Rectal smooth muscle tissue (tissue), 1 donor: ENCODE data around the gene NACC1.
"Not testable (repeated sequence)": the region's sequence is repeated elsewhere in the genome, so short reads cannot be mapped to it uniquely, and the experiment has no call there.

Experiments
- H3K27ac ChIP-seq: one replicate; pipeline ENCODE4 v1.7.0; 2013; ENCODE audit warnings: low read depth, low read length, inconsistent platforms
- H3K27me3 ChIP-seq: one replicate; pipeline ENCODE4 v1.7.0; 2013; ENCODE audit warnings: low read length; ENCODE audit not compliant: control insufficient read depth, insufficient read depth
- H3K36me3 ChIP-seq: one replicate; pipeline ENCODE4 v1.7.0; 2013; ENCODE audit warnings: low read length; ENCODE audit not compliant: control insufficient read depth, insufficient read depth
- H3K4me1 ChIP-seq: one replicate; pipeline ENCODE4 v1.7.0; 2013; ENCODE audit warnings: low read length; ENCODE audit not compliant: control insufficient read depth, insufficient read depth
- H3K4me3 ChIP-seq: one replicate; pipeline ENCODE4 v1.7.0; 2013; ENCODE audit warnings: low read length
- H3K9ac ChIP-seq: one replicate; pipeline ENCODE4 v1.7.0; 2013; ENCODE audit warnings: low read length

The NACC1 gene

GRCh38 chr19:13178291-13178690, 60.2 kb downstream of the NACC1 start:
- not testable (repeated sequence) for H3K9ac ChIP-seq, H3K4me1 ChIP-seq, H3K27ac ChIP-seq, H3K4me3 ChIP-seq, H3K36me3 ChIP-seq, H3K27me3 ChIP-seq

- Histone ChIP-seq H3K9ac (no peak overlapping the region), H3K27me3 (no peaks in the 10 kb centered on the region), H3K4me1 (peaks cover 7% of the 10 kb centered on the region), H3K4me3 (no peak overlapping the region), H3K36me3 (no peaks in the 10 kb centered on the region), H3K27ac (no peak overlapping the region)
Measured at GRCh38 chr19:13181747-13182388, 63.8 kb downstream of the NACC1 start.

- not testable (repeated sequence) for H3K36me3 ChIP-seq, H3K27me3 ChIP-seq, H3K9ac ChIP-seq, H3K4me1 ChIP-seq, H3K27ac ChIP-seq, H3K4me3 ChIP-seq
Measured at GRCh38 chr19:13184926-13185325, 66.9 kb downstream of the NACC1 start.

- not testable (repeated sequence) for H3K27me3 ChIP-seq, H3K4me1 ChIP-seq, H3K4me3 ChIP-seq, H3K27ac ChIP-seq, H3K36me3 ChIP-seq, H3K9ac ChIP-seq
Measured at GRCh38 chr19:13185763-13186657, 67.9 kb downstream of the NACC1 start.

- H3K36me3 ChIP-seq, H3K4me1 ChIP-seq, H3K27ac ChIP-seq, H3K27me3 ChIP-seq, H3K9ac ChIP-seq, H3K4me3 ChIP-seq: not testable (repeated sequence)
Measured at GRCh38 chr19:13186688-13187087, 68.6 kb downstream of the NACC1 start.

- no peak overlapping the region for H3K27ac ChIP-seq
- no peaks in the 10 kb centered on the region for H3K4me1 ChIP-seq
- no peaks in the 10 kb centered on the region for H3K36me3 ChIP-seq
- H3K27me3 ChIP-seq = no peaks in the 10 kb centered on the region
- no peak overlapping the region for H3K4me3 ChIP-seq
- no peak overlapping the region for H3K9ac ChIP-seq
Measured at GRCh38 chr19:13187419-13187818, 69.4 kb downstream of the NACC1 start.

GRCh38 chr19:13189600-13189999, 71.5 kb downstream of the NACC1 start:
- H3K27me3 ChIP-seq = no peaks in the 10 kb centered on the region

More at GRCh38 chr19:13189600-13189999, 71.5 kb downstream of the NACC1 start:
- Histone ChIP-seq H3K4me1 (no peaks in the 10 kb centered on the region), H3K4me3 (no peak overlapping the region), H3K36me3 (no peaks in the 10 kb centered on the region), H3K27ac (no peak overlapping the region), H3K9ac (no peak overlapping the region)
